BLaER1 (cell line): ENCODE measurements around the gene SORCS2.
"Not testable (repeated sequence)": the region's sequence is repeated elsewhere in the genome, so short reads cannot be mapped to it uniquely, and the experiment has no call there.

Experiments used
- H3K27ac ChIP-seq: shearing (Covaris generic); formaldehyde crosslinking; 2 replicates; pipeline ENCODE4 v1.8.1; 2022
- H3K27me3 ChIP-seq: shearing (Covaris generic); formaldehyde crosslinking; 2 replicates; pipeline ENCODE4 v1.8.1; 2022
- H3K36me3 ChIP-seq: shearing (Covaris generic); formaldehyde crosslinking; 2 replicates; pipeline ENCODE4 v1.8.1; 2022
- H3K4me1 ChIP-seq: shearing (Covaris generic); formaldehyde crosslinking; 2 replicates; pipeline ENCODE4 v1.8.1; 2022
- H3K4me2 ChIP-seq: shearing (Covaris generic); formaldehyde crosslinking; 2 replicates; pipeline ENCODE4 v1.8.1; 2022
- H3K4me3 ChIP-seq: shearing (Covaris generic); formaldehyde crosslinking; 2 replicates; pipeline ENCODE4 v1.8.1; 2022
- H3K9ac ChIP-seq: shearing (Covaris generic); formaldehyde crosslinking; 2 replicates; pipeline ENCODE4 v1.8.1; 2022
- H3K9me3 ChIP-seq: shearing (Covaris generic); formaldehyde crosslinking; 2 replicates; pipeline ENCODE4 v1.8.1; 2022
- H4K20me1 ChIP-seq: shearing (Covaris generic); formaldehyde crosslinking; 2 replicates; pipeline ENCODE4 v1.8.1; 2022
- Cebpa-rat ChIP-seq: shearing (Covaris generic); IDR thresholded peaks from 2 replicates; pipeline ENCODE4 v1.8.1; 2022

Gene SORCS2

DNA sequence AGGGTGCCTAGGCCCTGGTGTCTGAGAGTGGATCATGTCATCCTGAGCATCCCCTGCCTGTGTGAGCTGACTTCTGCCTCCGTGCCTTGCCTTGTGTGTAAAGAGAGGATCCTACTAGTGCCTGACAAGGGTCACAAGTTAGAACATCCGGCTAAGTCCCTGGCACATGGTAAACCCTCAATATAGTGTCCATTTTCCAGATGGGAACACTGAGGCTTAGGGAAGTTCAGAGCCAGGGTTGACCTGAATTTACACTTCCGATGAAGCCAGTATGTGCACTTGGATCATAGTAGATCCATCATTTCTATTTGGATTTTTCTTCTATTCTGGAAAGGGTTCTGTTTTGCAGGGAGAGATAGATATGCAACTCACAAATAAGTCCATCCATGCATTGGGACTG is 254.9 kb downstream of the SORCS2 start:
- Histone ChIP-seq H3K9ac (no peak overlapping the region), H3K4me1 (peaks cover 70% of the 10 kb centered on the region), H4K20me1 (peaks cover 9% of the 10 kb centered on the region; the same call in 1 of the 2 replicates), H3K36me3 (peaks cover 6% of the 10 kb centered on the region; the same call in 1 of the 2 replicates), H3K27ac (peak overlapping the region; percentile 18; the same call in 1 of the 2 replicates), H3K4me3 (no peak overlapping the region), H3K9me3 (no peaks in the 10 kb centered on the region), H3K4me2 (no peak overlapping the region), H3K27me3 (no peaks in the 10 kb centered on the region)
- TF ChIP-seq Cebpa-rat: no peak

DNA sequence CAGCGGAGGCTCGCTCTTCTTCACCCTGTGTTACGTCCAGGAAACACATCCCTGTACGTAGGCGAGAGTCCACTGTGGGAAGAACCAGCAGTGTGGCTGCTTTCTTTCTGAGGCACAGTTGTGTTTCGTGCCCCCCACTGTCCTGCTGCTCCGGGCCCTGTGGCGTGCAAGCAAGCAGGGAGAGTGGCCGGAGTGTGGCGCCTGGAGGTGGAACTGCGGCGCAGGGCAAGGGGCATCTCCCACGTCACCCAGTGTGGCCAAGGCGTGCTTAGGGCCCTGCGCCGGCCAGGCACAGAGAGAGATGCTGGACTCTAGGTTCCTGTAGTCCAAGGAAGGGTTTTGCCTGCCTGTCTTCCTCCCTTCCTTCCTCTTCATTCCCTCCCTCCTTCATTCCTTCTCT is 255.7 kb downstream of the SORCS2 start:
- peak overlapping the region; percentile 6; the same call in 1 of the 2 replicates for H3K27ac ChIP-seq
- no peak overlapping the region for H3K9ac ChIP-seq
- no peak overlapping the region for H3K4me3 ChIP-seq
- no peaks in the 10 kb centered on the region for H3K9me3 ChIP-seq
- H3K4me2 ChIP-seq: no peak overlapping the region
- H3K4me1 ChIP-seq: peaks cover 64% of the 10 kb centered on the region
- no peak for TF ChIP-seq Cebpa-rat
- no peaks in the 10 kb centered on the region for H3K27me3 ChIP-seq
- H3K36me3 ChIP-seq: peaks cover 6% of the 10 kb centered on the region; the same call in 1 of the 2 replicates
- H4K20me1 ChIP-seq: peaks cover 9% of the 10 kb centered on the region; the same call in 1 of the 2 replicates

DNA sequence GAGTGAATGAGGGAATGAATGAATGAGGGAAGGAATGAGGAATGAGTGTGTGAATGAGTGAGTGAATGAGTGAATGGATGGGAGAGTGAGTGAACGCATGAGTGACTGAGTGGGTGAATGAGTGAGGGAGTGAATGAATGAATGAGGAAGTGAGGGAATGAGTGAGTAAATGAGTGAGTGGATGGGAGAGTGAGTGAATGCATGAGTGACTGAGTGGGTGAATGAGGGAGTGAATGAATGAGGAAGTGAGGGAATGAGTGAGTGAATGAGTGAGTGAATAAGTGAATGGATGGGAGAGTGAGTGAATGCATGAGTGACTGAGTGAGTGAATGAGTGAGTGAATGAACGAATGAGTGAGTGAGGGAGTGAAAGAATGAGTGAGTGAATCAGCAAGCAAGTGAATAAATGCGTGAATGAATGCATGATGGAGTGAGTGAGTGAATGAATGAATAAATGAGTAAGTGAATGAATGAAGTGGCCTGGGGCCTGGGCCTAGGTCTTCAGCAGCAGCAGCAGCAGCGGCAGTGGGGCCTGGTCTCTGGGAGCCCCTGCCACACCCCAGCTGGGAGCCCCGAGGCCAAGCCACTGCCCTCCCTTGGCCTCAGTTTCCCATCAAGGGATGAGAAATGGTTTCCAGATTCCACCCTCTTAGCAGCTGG is 258.6 kb downstream of the SORCS2 start:
- peaks cover 6% of the 10 kb centered on the region; the same call in 1 of the 2 replicates for H3K36me3 ChIP-seq
- H3K4me1 ChIP-seq: peaks cover 55% of the 10 kb centered on the region
- no peaks in the 10 kb centered on the region for H3K27me3 ChIP-seq
- H4K20me1 ChIP-seq: peaks cover 9% of the 10 kb centered on the region; the same call in 1 of the 2 replicates
- H3K4me3 ChIP-seq: no peak overlapping the region
- H3K4me2 ChIP-seq: no peak overlapping the region
- no peak overlapping the region for H3K27ac ChIP-seq
- no peaks in the 10 kb centered on the region for H3K9me3 ChIP-seq
- no peak overlapping the region for H3K9ac ChIP-seq
- TF ChIP-seq Cebpa-rat: no peak

DNA sequence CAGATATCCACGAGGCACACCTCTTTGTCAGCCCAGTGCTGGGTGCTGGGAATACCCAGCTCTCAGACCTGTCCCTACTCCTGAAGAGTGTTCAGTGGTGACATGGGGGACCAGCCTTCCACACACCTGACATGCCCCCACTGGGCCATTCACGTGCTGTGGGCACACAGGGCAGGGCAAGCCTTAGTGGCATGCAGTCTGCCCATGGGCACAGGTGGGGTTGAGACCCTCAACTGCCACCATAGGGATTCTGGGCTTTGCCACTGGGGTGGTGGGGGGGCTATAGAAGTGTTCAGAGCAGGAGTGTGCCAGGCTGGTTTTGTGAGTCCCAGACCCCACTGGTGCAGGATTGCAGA is 259.1 kb downstream of the SORCS2 start:
- Histone ChIP-seq H3K27me3 (no peaks in the 10 kb centered on the region), H3K4me1 (peaks cover 57% of the 10 kb centered on the region), H4K20me1 (peaks cover 9% of the 10 kb centered on the region; the same call in 1 of the 2 replicates), H3K9ac (peak overlapping the region; percentile 6; the same call in 1 of the 2 replicates), H3K4me2 (0 out of 2 replicates have a peak overlapping the region, but pooled peaks have one; percentile 14), H3K4me3 (no peak overlapping the region), H3K36me3 (peaks cover 6% of the 10 kb centered on the region; the same call in 1 of the 2 replicates), H3K9me3 (no peaks in the 10 kb centered on the region), H3K27ac (0 out of 2 replicates have a peak overlapping the region, but pooled peaks have one; percentile 30)
- TF ChIP-seq Cebpa-rat: no peak

DNA sequence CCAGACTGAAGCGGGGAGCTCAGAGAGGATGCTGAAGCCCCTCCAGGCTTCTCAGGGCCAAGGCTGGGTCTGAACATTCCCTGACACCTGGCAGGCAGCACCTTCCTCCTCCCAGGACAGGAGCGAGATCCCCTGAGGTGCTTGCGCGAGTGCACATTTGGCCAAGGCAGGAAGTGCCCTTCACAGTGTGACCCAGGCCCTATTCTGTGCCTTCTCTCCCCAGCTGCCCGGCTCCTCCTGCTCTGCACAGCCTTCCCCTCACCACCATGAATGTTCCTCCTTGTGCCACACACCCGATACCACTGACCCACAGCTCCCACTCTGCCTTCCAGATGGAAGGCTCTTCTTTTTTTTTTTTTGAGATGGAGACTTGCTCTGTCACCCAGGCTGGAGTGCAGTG is 259.5 kb downstream of the SORCS2 start:
- Histone ChIP-seq H3K36me3 (peaks cover 6% of the 10 kb centered on the region; the same call in 1 of the 2 replicates), H3K9ac (peak overlapping the region; percentile 6; the same call in 1 of the 2 replicates), H4K20me1 (peaks cover 9% of the 10 kb centered on the region; the same call in 1 of the 2 replicates), H3K4me1 (peaks cover 57% of the 10 kb centered on the region), H3K4me2 (0 out of 2 replicates have a peak overlapping the region, but pooled peaks have one; percentile 14), H3K27me3 (no peaks in the 10 kb centered on the region), H3K9me3 (no peaks in the 10 kb centered on the region), H3K4me3 (no peak overlapping the region), H3K27ac (0 out of 2 replicates have a peak overlapping the region, but pooled peaks have one; percentile 30)
- no peak for TF ChIP-seq Cebpa-rat

DNA sequence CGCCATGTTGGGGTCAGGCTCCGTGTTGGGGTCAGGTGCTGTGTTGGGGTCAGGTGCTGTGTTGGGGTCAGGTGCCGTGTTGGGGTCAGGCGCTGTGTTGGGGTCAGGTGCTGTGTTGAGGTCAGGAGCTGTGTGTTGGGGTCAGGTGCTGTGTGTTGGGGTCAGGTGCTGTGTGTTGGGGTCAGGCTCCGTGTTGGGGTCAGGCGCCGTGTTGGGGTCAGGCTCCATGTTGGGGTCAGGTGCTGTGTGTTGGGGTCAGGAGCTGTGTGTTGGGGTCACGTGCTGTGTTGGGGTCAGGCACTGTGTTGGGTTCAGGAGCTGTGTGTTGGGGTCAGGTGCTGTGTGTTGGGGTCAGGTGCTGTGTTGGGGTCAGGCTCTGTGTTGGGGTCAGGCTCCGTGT is 260.5 kb downstream of the SORCS2 start:
- not testable (repeated sequence) for H3K4me2 ChIP-seq, H3K9ac ChIP-seq, H3K4me3 ChIP-seq, H3K9me3 ChIP-seq, H3K27ac ChIP-seq, H3K36me3 ChIP-seq, H4K20me1 ChIP-seq, H3K27me3 ChIP-seq
- peaks cover 57% of the 10 kb centered on the region for H3K4me1 ChIP-seq

DNA sequence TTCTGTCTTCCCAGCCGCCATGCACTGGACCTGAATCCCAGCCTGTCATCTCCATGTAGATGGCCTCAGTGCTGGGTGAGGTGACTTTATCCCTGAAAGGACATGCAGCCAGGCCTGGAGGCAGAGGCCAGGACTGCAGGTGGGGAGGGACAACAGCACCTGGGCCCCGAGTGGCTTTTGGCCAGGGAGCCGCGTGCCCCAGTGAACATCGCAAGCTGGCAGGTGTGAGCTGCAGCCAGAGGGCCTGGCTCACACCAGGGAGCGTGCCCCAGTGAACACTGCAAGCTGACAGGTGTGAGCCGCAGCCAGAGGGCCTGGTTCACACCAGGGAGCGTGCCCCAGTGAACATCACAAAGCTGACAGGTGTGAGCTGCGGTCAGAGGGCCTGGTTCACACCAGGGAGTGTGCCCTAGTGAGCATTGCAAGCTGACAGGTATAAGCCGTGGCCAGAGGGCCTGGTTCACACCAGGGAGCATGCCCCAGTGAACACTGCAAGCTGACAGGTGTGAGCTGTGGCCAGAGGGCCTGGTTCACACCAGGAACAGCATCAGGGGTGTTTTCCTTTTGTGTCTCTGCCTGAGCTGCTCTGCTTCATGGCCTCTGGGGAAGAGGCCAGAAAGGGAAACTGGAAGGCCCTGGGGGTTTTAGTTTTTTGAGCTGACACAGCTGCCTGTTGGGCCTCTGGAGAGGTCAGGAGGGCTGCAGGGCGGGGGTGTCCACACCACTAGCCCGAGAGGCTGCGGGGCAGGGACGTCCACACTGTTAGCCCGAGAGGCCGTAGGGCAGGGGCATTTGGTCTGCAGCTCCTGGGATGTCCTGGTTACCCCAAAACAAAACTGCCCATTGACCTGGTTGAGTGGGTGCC is 265.1 kb downstream of the SORCS2 start:
- no peak for TF ChIP-seq Cebpa-rat

DNA sequence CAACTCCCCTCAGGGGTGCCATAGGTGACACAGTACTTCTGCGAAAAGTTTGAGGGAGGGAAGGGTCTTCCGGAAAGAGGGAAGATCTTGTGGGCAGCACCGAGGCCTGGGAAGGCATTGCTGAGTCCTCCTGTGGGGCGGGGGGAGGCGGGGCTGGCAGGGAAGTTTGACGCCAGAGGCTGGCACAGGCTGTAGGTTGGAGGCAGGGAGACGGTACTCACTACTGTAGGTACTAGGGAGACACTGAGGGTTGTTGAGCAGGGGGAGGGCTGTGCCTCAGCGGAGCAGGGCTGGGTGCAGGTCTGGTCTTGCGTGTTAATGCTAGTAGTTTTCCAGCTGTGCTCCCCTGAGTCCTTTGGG is 265.7 kb downstream of the SORCS2 start:
- 0 out of 2 replicates have a peak, but pooled peaks cover 12% of the 10 kb centered on the region for H4K20me1 ChIP-seq
- no peak overlapping the region for H3K4me3 ChIP-seq
- no peak for TF ChIP-seq Cebpa-rat
- peak overlapping the region; percentile 0; the same call in 1 of the 2 replicates for H3K9ac ChIP-seq
- no peaks in the 10 kb centered on the region for H3K27me3 ChIP-seq
- peak overlapping the region; percentile 70 for H3K27ac ChIP-seq
- H3K4me1 ChIP-seq: peaks cover 74% of the 10 kb centered on the region
- peak overlapping the region; percentile 80 for H3K4me2 ChIP-seq
- H3K36me3 ChIP-seq: no peaks in the 10 kb centered on the region
- no peaks in the 10 kb centered on the region for H3K9me3 ChIP-seq

More for the DNA sequence above, 265.1 kb downstream of the SORCS2 start:
- Histone ChIP-seq H3K27me3 (no peaks in the 10 kb centered on the region), H3K9me3 (no peaks in the 10 kb centered on the region), H3K4me2 (peak overlapping the region; percentile 80), H3K4me3 (no peak overlapping the region), H4K20me1 (0 out of 2 replicates have a peak, but pooled peaks cover 7% of the 10 kb centered on the region), H3K4me1 (peaks cover 72% of the 10 kb centered on the region), H3K9ac (peak overlapping the region; percentile 0; the same call in 1 of the 2 replicates), H3K36me3 (no peaks in the 10 kb centered on the region), H3K27ac (peak overlapping the region; percentile 70)

DNA sequence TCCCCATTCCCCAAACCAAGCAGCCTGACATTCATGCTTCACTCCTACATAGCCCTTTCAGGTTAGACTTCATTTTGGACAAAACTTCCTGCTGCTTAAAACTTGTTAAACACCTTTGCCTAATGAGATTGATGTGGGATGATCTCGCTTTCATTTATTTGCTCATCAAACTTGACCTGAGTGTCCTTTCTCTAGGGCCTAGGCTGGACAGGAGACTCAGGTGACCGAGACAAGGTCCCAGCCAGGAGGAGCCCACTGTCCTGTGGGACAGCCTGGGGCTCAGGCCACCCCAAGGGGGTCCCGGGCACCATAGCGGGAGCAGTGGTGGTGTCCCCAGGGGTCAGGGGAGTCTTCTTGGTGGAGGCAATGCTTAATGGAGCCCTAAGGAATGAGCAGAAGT is 266.1 kb downstream of the SORCS2 start:
- Histone ChIP-seq H3K9me3 (no peaks in the 10 kb centered on the region), H3K4me3 (no peak overlapping the region), H3K4me2 (peak overlapping the region; percentile 80), H3K9ac (peak overlapping the region; percentile 0; the same call in 1 of the 2 replicates), H3K27ac (peak overlapping the region; percentile 70), H3K27me3 (no peaks in the 10 kb centered on the region), H3K36me3 (no peaks in the 10 kb centered on the region), H3K4me1 (peaks cover 74% of the 10 kb centered on the region), H4K20me1 (peaks cover 14% of the 10 kb centered on the region; the same call in 1 of the 2 replicates)
- TF ChIP-seq Cebpa-rat: no peak
